HEK293T (cell line): ENCODE results near the gene SSR1.

Source experiments
- ELF4 ChIP-seq: fragments of 450-650 bp; IDR thresholded peaks from 2 replicates; pipeline ENCODE4 v1.6.1; 2017; ENCODE audit warnings: antibody characterized with exemption
- FOXK2 ChIP-seq: fragments of 450-650 bp; IDR thresholded peaks from 2 replicates; pipeline ENCODE4 v1.6.1; 2016; ENCODE audit warnings: mild to moderate bottlenecking
- FOXM1 ChIP-seq: fragments of 450-650 bp; IDR thresholded peaks from 2 replicates; pipeline ENCODE4 v1.6.1; 2017; ENCODE audit warnings: mild to moderate bottlenecking, borderline replicate concordance
- PKNOX1 ChIP-seq: fragments of 450-650 bp; IDR thresholded peaks from 2 replicates; pipeline ENCODE4 v1.6.1; 2016
- TARDBP ChIP-seq: fragments of 450-650 bp; IDR thresholded peaks from 2 replicates; pipeline ENCODE4 v1.6.1; 2016
- ZNF384 ChIP-seq: fragments of 450-650 bp; IDR thresholded peaks from 2 replicates; pipeline ENCODE4 v1.6.1; 2016

GRCh38 chr6:7335519-7335918 is 22.5 kb upstream of the SSR1 start:
- TF ChIP-seq ZNF384 (no peak), FOXM1 (no peak), FOXK2 (no peak), ELF4 (no peak), TARDBP (no peak), PKNOX1 (no peak)
